Stimulated activated CD4-positive, alpha-beta T cell treated with anti-CD3 and anti-CD28 coated beads, TNF-alpha, amount 100 ng/mL, for 24 hours (primary cell): ENCODE results near the gene EFNA5.

Experiments
- DNase-seq, 3 experiments: peaks; one replicate each; pipeline ENCODE4 v3.0.0-alpha.2; 2020; ENCODE audit warnings: low read depth in 3 of 3

The EFNA5 gene

GRCh38 chr5:107603349-107603748, 67.4 kb downstream of the EFNA5 start:
- no peak for DNase-seq

- no peak for DNase-seq
These were observed 67.8 kb downstream of the EFNA5 start for GRCh38 chr5:107602896-107603295.

GRCh38 chr5:107601076-107601475, 69.7 kb downstream of the EFNA5 start:
- no peak for DNase-seq

- no peak for DNase-seq
These were observed 71.8 kb downstream of the EFNA5 start for GRCh38 chr5:107598958-107599357.

GRCh38 chr5:107597803-107598202, 72.9 kb downstream of the EFNA5 start:
- DNase-seq: no peak

GRCh38 chr5:107597247-107597646, 73.5 kb downstream of the EFNA5 start:
- no peak for DNase-seq

GRCh38 chr5:107594253-107595045, 76.3 kb downstream of the EFNA5 start:
- no peak for DNase-seq

- no peak for DNase-seq
These were observed 77.7 kb downstream of the EFNA5 start for GRCh38 chr5:107593009-107593408.

GRCh38 chr5:107592515-107592914, 78.2 kb downstream of the EFNA5 start:
- no peak for DNase-seq

- no peak for DNase-seq
These were observed 80.1 kb downstream of the EFNA5 start for GRCh38 chr5:107590686-107591085.

GRCh38 chr5:107589520-107590193, 81.1 kb downstream of the EFNA5 start:
- no peak for DNase-seq

- no peak for DNase-seq
These were observed 88.1 kb downstream of the EFNA5 start for GRCh38 chr5:107582625-107583024.

- no peak for DNase-seq
These were observed 89.6 kb downstream of the EFNA5 start for GRCh38 chr5:107580889-107581820.

- no peak for DNase-seq
These were observed 92.6 kb downstream of the EFNA5 start for GRCh38 chr5:107578051-107578635.

- DNase-seq: no peak
These were observed 93.3 kb downstream of the EFNA5 start for GRCh38 chr5:107577394-107577950.

GRCh38 chr5:107576736-107577393, 93.9 kb downstream of the EFNA5 start:
- no peak for DNase-seq

- no peak for DNase-seq
These were observed 94.6 kb downstream of the EFNA5 start for GRCh38 chr5:107576155-107576554.

GRCh38 chr5:107574287-107574686, 96.5 kb downstream of the EFNA5 start:
- DNase-seq: no peak

- DNase-seq: no peak
These were observed 97.9 kb downstream of the EFNA5 start for GRCh38 chr5:107572715-107573368.
